ENCODE measurements around the gene WDR37.

Gene WDR37

DNA sequence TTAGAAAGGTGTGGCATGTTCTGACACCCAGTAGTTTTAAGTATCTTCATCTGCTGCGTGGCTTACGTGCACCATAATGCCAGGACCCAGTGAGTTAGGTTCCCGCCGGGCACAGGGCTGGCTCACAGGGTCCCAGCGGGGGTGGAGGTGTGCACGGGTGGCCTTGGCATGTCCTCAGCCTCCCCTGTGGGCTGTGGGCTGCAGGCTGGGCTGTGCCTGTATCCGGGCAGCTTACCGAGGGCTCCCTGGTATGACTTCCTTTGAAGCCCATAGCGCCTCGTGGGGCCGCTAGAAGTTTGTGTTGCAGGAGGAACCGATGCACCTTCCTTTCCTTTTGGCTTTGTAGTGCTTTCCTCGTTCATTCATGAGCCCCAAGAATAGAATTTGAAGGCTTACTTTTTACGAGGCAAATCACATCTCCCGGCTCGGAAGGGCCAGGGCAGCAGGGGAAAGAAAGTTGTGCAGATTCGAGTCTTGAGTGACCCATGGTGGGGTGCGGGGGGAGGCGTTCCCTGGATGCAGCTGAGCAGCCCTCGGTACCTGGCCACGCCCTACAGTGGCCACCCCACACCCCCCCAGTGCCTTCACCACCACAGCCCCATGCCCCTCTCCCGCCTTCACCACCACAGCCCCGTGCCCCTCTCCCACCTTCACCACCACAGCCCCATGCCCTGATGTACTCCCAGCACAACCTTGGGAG is 113.2 kb downstream of the WDR37 start:
- H3K9me3 ChIP-seq (ENCODE audit: control extremely low read depth in 1 of 5, control insufficient read depth in 4 of 5, insufficient read depth in 2 of 5, low read depth in 1 of 5, low read length in 4 of 5), result peaks cover 0 to 4% (median 0%) of the 10 kb centered on the region in 5 experiments
- H3K4me1 ChIP-seq (ENCODE audit: control extremely low read depth in 1 of 4, control insufficient read depth in 4 of 4, insufficient read depth in 4 of 4, low read length in 3 of 4), result no peaks in the 10 kb centered on the region
- peaks cover 0 to 24% (median 0%) of the 10 kb centered on the region in 5 experiments for H3K27me3 ChIP-seq (replicated peaks in 2 of 5; ENCODE audit: control insufficient read depth in 4 of 5, insufficient read depth in 5 of 5, low read length in 4 of 5)
- POLR2A ChIA-PET, result no interaction called here
- WGBS (ENCODE audit: insufficient coverage), result 79% methylated on average over 18 of the region's 23 CpGs
- no peak for DNase-seq
- no peak overlapping the region for H3K27ac ChIP-seq (ENCODE audit: insufficient read depth in 1 of 2, low read depth in 1 of 2, low read length in 2 of 2, poor library complexity in 1 of 2, severe bottlenecking in 2 of 2)
- no peak overlapping the region for H3K4me3 ChIP-seq (ENCODE audit: control insufficient read depth in 1 of 7, extremely low read depth in 1 of 7, insufficient read depth in 4 of 7, low read depth in 2 of 7, low read length in 6 of 7)
- CTCF ChIA-PET, result no interaction called here
- no peaks in the 10 kb centered on the region for H3K36me3 ChIP-seq (ENCODE audit: control insufficient read depth in 4 of 4, insufficient read depth in 4 of 4, low read length in 3 of 4)

DNA sequence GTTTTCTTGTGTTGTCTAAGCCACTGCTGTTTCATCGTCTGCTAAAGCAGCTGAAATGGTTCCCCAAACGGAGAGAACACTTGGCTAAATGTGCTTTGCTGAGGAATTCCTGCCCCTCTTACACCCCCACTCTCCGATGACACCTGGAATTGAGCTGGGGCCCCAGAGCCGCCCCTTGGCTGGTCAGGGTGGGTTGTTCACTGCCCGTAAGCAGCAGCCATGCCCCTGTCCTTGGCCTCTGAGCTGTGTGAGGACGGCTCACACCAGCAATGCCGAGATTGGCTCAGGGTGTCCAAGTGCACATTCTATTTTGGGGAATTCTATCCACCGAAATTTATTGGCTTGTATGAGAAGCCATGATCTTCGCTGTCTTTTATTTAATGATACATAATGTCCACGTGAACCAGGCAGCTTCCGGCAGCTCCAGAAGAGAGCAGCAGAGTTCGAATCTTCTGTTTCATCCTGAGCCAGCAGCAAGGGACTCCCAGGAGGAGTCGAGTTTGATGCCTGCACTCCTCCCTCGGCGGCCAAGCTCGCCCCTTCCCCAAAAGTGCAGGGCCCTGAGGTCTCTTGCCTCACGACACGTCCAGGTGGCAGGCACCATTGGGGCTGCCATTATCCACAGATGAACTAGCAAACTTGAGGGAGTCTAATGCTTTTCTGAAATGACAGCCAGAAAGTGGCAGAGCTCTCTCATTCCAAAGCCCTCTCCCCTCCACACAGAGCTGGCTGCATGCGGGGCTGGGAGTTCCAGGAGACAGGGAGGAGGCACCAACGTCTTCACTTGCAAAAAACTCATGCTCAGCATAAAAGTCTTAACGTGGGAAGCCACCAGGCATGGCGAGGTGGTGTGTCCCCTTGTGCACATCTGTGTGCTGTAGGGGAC is 114.0 kb downstream of the WDR37 start:
- peaks cover 0 to 24% (median 0%) of the 10 kb centered on the region in 5 experiments for H3K27me3 ChIP-seq (replicated peaks in 2 of 5; ENCODE audit: control insufficient read depth in 4 of 5, insufficient read depth in 5 of 5, low read length in 4 of 5)
- H3K4me3 ChIP-seq (ENCODE audit: control insufficient read depth in 1 of 7, extremely low read depth in 1 of 7, insufficient read depth in 4 of 7, low read depth in 2 of 7, low read length in 6 of 7), result no peak overlapping the region
- DNase-seq, result no peak
- ChIA-PET CTCF (no interaction called here), POLR2A (no interaction called here)
- H3K27ac ChIP-seq (ENCODE audit: insufficient read depth in 1 of 2, low read depth in 1 of 2, low read length in 2 of 2, poor library complexity in 1 of 2, severe bottlenecking in 2 of 2), result no peak overlapping the region
- no peaks in the 10 kb centered on the region for H3K9me3 ChIP-seq (ENCODE audit: control extremely low read depth in 1 of 5, control insufficient read depth in 4 of 5, insufficient read depth in 2 of 5, low read depth in 1 of 5, low read length in 4 of 5)
- H3K4me1 ChIP-seq (ENCODE audit: control extremely low read depth in 1 of 4, control insufficient read depth in 4 of 4, insufficient read depth in 4 of 4, low read length in 3 of 4), result no peaks in the 10 kb centered on the region
- 83% methylated on average over 20 of the region's 22 CpGs for WGBS (ENCODE audit: insufficient coverage)
- no peaks in the 10 kb centered on the region for H3K36me3 ChIP-seq (ENCODE audit: control insufficient read depth in 4 of 4, insufficient read depth in 4 of 4, low read length in 3 of 4)

DNA sequence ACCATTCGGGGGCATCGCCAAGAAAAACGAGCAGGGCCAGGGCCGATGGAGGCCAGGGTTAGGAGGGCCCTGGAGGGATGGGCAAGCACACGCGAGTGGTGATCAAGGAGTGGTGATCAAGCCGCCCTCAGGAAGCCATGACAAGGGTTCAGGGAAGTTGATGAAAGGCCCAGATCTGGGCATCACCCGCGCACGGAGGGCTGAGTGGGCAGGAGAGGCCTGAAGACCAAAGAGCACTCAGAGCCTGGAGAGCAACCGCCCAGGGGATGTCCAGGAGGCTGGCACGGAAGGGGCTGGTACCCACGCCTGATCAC is 114.6 kb downstream of the WDR37 start:
- H3K9me3 ChIP-seq (ENCODE audit: control extremely low read depth in 1 of 5, control insufficient read depth in 4 of 5, insufficient read depth in 2 of 5, low read depth in 1 of 5, low read length in 4 of 5), result no peaks in the 10 kb centered on the region
- H3K27me3 ChIP-seq (replicated peaks in 2 of 5; ENCODE audit: control insufficient read depth in 4 of 5, insufficient read depth in 5 of 5, low read length in 4 of 5), result peaks cover 0 to 24% (median 0%) of the 10 kb centered on the region in 5 experiments
- DNase-seq, result no peak
- WGBS (ENCODE audit: insufficient coverage), result 92% methylated on average over 13 of the region's 13 CpGs
- no peak overlapping the region for H3K27ac ChIP-seq (ENCODE audit: insufficient read depth in 1 of 2, low read depth in 1 of 2, low read length in 2 of 2, poor library complexity in 1 of 2, severe bottlenecking in 2 of 2)
- no peak overlapping the region for H3K4me3 ChIP-seq (ENCODE audit: control insufficient read depth in 1 of 7, extremely low read depth in 1 of 7, insufficient read depth in 4 of 7, low read depth in 2 of 7, low read length in 6 of 7)
- CTCF ChIA-PET, result no interaction called here
- no peaks in the 10 kb centered on the region for H3K36me3 ChIP-seq (ENCODE audit: control insufficient read depth in 4 of 4, insufficient read depth in 4 of 4, low read length in 3 of 4)
- H3K4me1 ChIP-seq (ENCODE audit: control extremely low read depth in 1 of 4, control insufficient read depth in 4 of 4, insufficient read depth in 4 of 4, low read length in 3 of 4), result no peaks in the 10 kb centered on the region
- POLR2A ChIA-PET, result no interaction called here

DNA sequence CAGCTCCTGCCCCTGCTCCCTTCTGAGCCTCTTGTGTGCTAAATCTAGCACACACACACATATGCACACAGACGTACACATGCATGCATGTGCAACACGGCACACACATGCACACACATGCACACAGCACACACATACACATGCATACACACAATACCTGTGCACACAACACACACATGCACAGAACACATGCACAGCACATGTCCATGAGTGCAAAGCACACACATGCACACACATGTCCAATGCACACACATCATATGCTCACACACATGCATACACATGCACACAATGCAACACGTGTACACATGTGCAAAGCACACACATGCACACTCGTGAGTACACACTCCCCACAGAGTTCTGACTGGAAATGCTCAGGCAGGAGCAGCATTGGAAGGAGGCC is 115.0 kb downstream of the WDR37 start:
- CTCF ChIA-PET, result no interaction called here
- no peak for DNase-seq
- Histone ChIP-seq H3K4me1 (ENCODE audit: control extremely low read depth in 1 of 4, control insufficient read depth in 4 of 4, insufficient read depth in 4 of 4, low read length in 3 of 4) (no peaks in the 10 kb centered on the region), H3K36me3 (ENCODE audit: control insufficient read depth in 4 of 4, insufficient read depth in 4 of 4, low read length in 3 of 4) (no peaks in the 10 kb centered on the region), H3K27me3 (replicated peaks in 2 of 5; ENCODE audit: control insufficient read depth in 4 of 5, insufficient read depth in 5 of 5, low read length in 4 of 5) (peaks cover 0 to 21% (median 0%) of the 10 kb centered on the region in 5 experiments), H3K9me3 (ENCODE audit: control extremely low read depth in 1 of 5, control insufficient read depth in 4 of 5, insufficient read depth in 2 of 5, low read depth in 1 of 5, low read length in 4 of 5) (no peaks in the 10 kb centered on the region), H3K27ac (ENCODE audit: insufficient read depth in 1 of 2, low read depth in 1 of 2, low read length in 2 of 2, poor library complexity in 1 of 2, severe bottlenecking in 2 of 2) (no peak overlapping the region), H3K4me3 (ENCODE audit: control insufficient read depth in 1 of 7, extremely low read depth in 1 of 7, insufficient read depth in 4 of 7, low read depth in 2 of 7, low read length in 6 of 7) (no peak overlapping the region)
- POLR2A ChIA-PET, result no interaction called here
- 95% methylated on average over 4 of the region's 4 CpGs for WGBS (ENCODE audit: insufficient coverage)

DNA sequence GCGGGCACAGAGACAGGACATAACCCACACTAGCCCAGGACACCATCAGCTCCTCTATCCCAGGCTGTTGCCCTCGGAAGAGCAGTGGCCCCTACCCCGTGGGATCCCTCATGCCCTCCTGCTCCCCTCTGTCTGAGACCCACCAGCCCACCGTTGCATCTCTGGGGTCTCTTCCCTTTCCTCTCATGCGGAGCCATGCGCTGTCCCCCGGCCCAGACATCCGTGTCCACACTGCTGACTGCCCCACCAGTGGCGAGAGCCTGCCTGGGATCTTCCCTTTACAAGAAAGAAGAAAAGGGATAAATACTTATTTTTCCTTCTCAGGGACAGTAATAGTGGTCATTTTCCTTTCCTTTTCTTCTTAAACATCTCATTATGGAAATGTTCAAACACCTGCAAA is 115.4 kb downstream of the WDR37 start:
- Histone ChIP-seq H3K4me3 (ENCODE audit: control insufficient read depth in 1 of 7, extremely low read depth in 1 of 7, insufficient read depth in 4 of 7, low read depth in 2 of 7, low read length in 6 of 7) (no peak overlapping the region), H3K27me3 (replicated peaks in 2 of 5; ENCODE audit: control insufficient read depth in 4 of 5, insufficient read depth in 5 of 5, low read length in 4 of 5) (peaks cover 0 to 19% (median 2%) of the 10 kb centered on the region in 5 experiments), H3K27ac (ENCODE audit: insufficient read depth in 1 of 2, low read depth in 1 of 2, low read length in 2 of 2, poor library complexity in 1 of 2, severe bottlenecking in 2 of 2) (no peak overlapping the region), H3K9me3 (ENCODE audit: control extremely low read depth in 1 of 5, control insufficient read depth in 4 of 5, insufficient read depth in 2 of 5, low read depth in 1 of 5, low read length in 4 of 5) (no peaks in the 10 kb centered on the region), H3K4me1 (ENCODE audit: control extremely low read depth in 1 of 4, control insufficient read depth in 4 of 4, insufficient read depth in 4 of 4, low read length in 3 of 4) (no peaks in the 10 kb centered on the region), H3K36me3 (ENCODE audit: control insufficient read depth in 4 of 4, insufficient read depth in 4 of 4, low read length in 3 of 4) (no peaks in the 10 kb centered on the region)
- DNase-seq, result no peak
- CTCF ChIA-PET, result no interaction called here
- POLR2A ChIA-PET, result no interaction called here
- 100% methylated on average over 2 of the region's 9 CpGs for WGBS (ENCODE audit: insufficient coverage)

DNA sequence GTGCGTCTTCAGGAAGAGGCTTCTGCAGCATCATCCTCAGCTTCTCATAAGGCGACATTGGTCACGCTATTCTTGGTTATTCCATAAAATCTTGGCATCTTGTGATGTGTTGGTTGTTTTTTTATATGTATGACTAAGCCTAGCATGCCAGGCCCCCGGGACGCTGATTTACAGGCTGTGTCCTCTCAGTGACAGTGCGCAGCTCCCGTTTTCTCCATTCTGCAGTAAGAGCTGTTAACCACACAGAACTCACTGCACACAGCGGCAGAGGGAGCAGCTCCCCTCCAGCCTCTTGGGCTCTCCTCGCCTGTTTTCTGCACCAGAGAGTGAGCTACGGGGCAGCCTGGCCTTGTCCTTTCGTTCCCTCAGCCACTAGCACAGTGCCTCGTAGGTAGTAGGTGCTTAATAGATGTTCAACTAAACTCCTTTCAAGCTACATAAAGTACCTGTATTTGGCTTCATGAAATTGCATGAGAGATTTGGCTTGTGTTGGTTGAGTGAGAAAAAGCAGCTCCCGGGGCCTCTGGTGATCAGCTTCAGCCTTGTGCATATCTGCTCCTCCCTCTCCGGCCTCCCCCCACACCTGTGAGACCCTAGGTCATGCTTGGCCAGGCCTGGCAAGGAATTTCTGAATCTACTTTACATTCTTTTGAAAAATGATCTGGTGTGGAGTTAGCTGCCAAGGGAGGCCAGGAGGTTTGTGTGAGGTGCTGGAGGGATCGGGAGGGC is 116.2 kb downstream of the WDR37 start:
- no peak overlapping the region for H3K4me3 ChIP-seq (ENCODE audit: control insufficient read depth in 1 of 7, extremely low read depth in 1 of 7, insufficient read depth in 4 of 7, low read depth in 2 of 7, low read length in 6 of 7)
- ChIA-PET POLR2A (no interaction called here), CTCF (no interaction called here)
- no peak for DNase-seq
- no peak overlapping the region for H3K27ac ChIP-seq (ENCODE audit: insufficient read depth in 1 of 2, low read depth in 1 of 2, low read length in 2 of 2, poor library complexity in 1 of 2, severe bottlenecking in 2 of 2)
- no peaks in the 10 kb centered on the region for H3K4me1 ChIP-seq (ENCODE audit: control extremely low read depth in 1 of 4, control insufficient read depth in 4 of 4, insufficient read depth in 4 of 4, low read length in 3 of 4)
- no peaks in the 10 kb centered on the region for H3K36me3 ChIP-seq (ENCODE audit: control insufficient read depth in 4 of 4, insufficient read depth in 4 of 4, low read length in 3 of 4)
- H3K27me3 ChIP-seq (replicated peaks in 2 of 5; ENCODE audit: control insufficient read depth in 4 of 5, insufficient read depth in 5 of 5, low read length in 4 of 5), result peaks cover 0 to 18% (median 2%) of the 10 kb centered on the region in 5 experiments
- 95% methylated on average over 8 of the region's 15 CpGs for WGBS (ENCODE audit: insufficient coverage)
- H3K9me3 ChIP-seq (ENCODE audit: control extremely low read depth in 1 of 5, control insufficient read depth in 4 of 5, insufficient read depth in 2 of 5, low read depth in 1 of 5, low read length in 4 of 5), result no peaks in the 10 kb centered on the region

DNA sequence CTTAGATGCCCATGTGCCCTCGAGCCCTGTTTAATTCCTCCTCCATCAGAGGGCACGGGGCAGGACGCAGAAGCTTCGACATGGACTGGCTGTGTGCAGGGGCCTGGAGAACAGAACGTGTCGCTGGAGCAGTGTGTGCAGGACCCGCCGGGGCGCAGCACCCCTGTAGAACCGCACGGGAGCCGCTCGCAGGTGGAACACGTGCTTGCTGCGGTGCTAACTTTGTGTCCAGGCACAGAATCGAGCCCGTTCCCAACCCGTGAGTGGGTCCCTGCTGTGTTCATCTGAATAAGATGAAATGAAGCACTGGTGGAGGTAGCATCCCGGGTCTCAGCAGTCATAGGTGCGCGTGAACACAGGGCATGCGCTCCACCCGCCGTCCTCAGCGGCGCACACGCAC is 116.9 kb downstream of the WDR37 start:
- no peak for DNase-seq
- Histone ChIP-seq H3K9me3 (ENCODE audit: control extremely low read depth in 1 of 5, control insufficient read depth in 4 of 5, insufficient read depth in 2 of 5, low read depth in 1 of 5, low read length in 4 of 5) (no peaks in the 10 kb centered on the region), H3K27me3 (replicated peaks in 2 of 5; ENCODE audit: control insufficient read depth in 4 of 5, insufficient read depth in 5 of 5, low read length in 4 of 5) (peaks cover 0 to 17% (median 2%) of the 10 kb centered on the region in 5 experiments), H3K4me1 (ENCODE audit: control extremely low read depth in 1 of 4, control insufficient read depth in 4 of 4, insufficient read depth in 4 of 4, low read length in 3 of 4) (no peaks in the 10 kb centered on the region), H3K36me3 (ENCODE audit: control insufficient read depth in 4 of 4, insufficient read depth in 4 of 4, low read length in 3 of 4) (no peaks in the 10 kb centered on the region), H3K4me3 (ENCODE audit: control insufficient read depth in 1 of 7, extremely low read depth in 1 of 7, insufficient read depth in 4 of 7, low read depth in 2 of 7, low read length in 6 of 7) (no peak overlapping the region), H3K27ac (ENCODE audit: insufficient read depth in 1 of 2, low read depth in 1 of 2, low read length in 2 of 2, poor library complexity in 1 of 2, severe bottlenecking in 2 of 2) (no peak overlapping the region)
- POLR2A ChIA-PET, result no interaction called here
- CTCF ChIA-PET, result no interaction called here
- WGBS (ENCODE audit: insufficient coverage), result 94% methylated on average over 27 of the region's 27 CpGs
